IPS DF 6.9 (cell line): ENCODE results near the gene GRAMD4.

Experiments
- DNase-seq: peaks from one replicate; pipeline ENCODE4 v3.0.0-alpha.2; 2013; ENCODE audit warnings: low read depth, low spot score
- H3K27ac ChIP-seq: one replicate; pipeline ENCODE4 v1.5.1; 2013; ENCODE audit warnings: low read length, control low read depth
- H3K27me3 ChIP-seq: 2 replicates; pipeline ENCODE4 v1.6.1; 2013; ENCODE audit warnings: mild to moderate bottlenecking, low read length; ENCODE audit not compliant: control insufficient read depth, insufficient read depth
- H3K36me3 ChIP-seq: 2 replicates; pipeline ENCODE4 v1.6.1; 2013; ENCODE audit warnings: low read length; ENCODE audit not compliant: control insufficient read depth, insufficient read depth
- H3K4me1 ChIP-seq: 2 replicates; pipeline ENCODE4 v1.6.1; 2013; ENCODE audit warnings: low read length; ENCODE audit not compliant: control insufficient read depth, insufficient read depth
- H3K4me3 ChIP-seq: 2 replicates; pipeline ENCODE4 v1.5.1; 2013; ENCODE audit warnings: mild to moderate bottlenecking, low read length
- H3K9me3 ChIP-seq: 2 replicates; pipeline ENCODE4 v1.6.1; 2013; ENCODE audit warnings: low read length, inconsistent platforms; ENCODE audit not compliant: control insufficient read depth, insufficient read depth
- WGBS: extraction: QIAGEN DNeasy Blood & Tissue Kit; methylation state at CpG from one replicate; pipeline ENCODE4 v1.1.7; 2013; ENCODE audit warnings: mixed read lengths, missing lambda C conversion rate; ENCODE audit not compliant: insufficient read length, insufficient coverage; 5-methylcytosine and 5-hydroxymethylcytosine counted together

Gene GRAMD4

DNA sequence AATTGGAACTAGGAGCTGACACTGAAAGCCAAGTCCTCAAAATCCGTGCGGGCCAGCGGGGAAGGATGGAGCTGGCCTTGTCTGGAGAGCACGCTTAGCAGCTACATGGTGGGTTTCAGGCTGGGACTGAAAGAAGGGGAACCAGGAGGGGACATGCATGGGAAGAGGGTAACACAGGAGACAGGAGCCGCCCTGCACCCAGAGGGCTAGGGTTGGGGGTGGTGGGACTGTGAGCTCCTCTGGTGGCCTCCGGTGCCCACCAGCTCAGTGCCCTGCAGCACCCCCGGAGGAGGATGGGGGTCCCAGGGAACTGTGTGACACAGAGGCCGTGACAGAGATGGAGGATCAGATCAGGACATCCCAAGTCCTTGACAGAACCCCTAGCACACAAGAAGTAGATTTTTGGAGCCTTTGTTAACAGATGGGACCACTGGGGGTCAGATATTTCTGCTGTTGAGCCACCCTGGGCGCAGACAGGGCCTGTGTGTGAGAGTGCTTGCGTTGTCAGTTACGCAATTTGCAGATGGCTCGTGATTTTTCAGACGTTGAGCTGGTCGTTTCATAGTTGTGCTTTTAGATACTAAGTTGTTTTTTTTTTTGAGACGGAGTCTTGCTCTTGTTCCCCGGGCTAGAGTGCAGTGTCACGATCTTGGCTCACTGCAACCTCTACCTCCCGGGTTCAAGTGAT, 21.3 kb upstream of the GRAMD4 start:
- Histone ChIP-seq H3K4me1 (no peaks in the 10 kb centered on the region), H3K4me3 (no peak overlapping the region), H3K27ac (no peak overlapping the region), H3K9me3 (no peaks in the 10 kb centered on the region), H3K36me3 (no peaks in the 10 kb centered on the region), H3K27me3 (no peaks in the 10 kb centered on the region)
- WGBS, result no CpG with 5 or more reads among the region's 18 CpGs
- no peak for DNase-seq

DNA sequence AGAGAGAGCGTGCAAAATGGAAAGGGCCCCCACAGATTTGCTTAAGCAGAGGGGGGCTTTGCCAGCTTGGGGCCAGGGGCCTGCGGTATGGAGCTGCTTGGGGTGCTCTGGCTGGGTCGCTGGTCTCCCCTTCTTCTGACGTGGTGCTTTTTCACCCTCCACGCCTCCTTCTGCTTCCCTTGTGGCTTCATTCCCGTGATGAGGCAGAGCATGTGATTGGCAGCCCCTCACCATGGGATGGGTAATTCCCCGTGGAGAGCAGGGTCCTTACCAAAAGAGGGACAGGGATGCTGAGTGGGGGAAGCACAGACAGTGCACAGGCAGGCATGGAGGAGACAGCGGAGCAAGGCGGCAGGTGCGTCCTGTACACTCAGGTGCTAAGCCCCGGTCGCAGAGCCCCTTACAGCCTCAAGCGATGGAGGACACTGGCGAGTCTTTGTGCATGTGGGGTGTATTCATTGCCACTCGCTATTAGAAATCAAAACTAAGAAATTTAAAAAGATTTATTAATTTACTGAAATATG, 19.9 kb upstream of the GRAMD4 start:
- Histone ChIP-seq H3K9me3 (no peaks in the 10 kb centered on the region), H3K36me3 (no peaks in the 10 kb centered on the region), H3K4me1 (peaks cover 3% of the 10 kb centered on the region; the same call in 1 of the 2 replicates), H3K27ac (no peak overlapping the region), H3K27me3 (no peaks in the 10 kb centered on the region), H3K4me3 (no peak overlapping the region)
- whole genome bisulfite sequencing, result no CpG with 5 or more reads among the region's 15 CpGs
- DNase-seq, result no peak

DNA sequence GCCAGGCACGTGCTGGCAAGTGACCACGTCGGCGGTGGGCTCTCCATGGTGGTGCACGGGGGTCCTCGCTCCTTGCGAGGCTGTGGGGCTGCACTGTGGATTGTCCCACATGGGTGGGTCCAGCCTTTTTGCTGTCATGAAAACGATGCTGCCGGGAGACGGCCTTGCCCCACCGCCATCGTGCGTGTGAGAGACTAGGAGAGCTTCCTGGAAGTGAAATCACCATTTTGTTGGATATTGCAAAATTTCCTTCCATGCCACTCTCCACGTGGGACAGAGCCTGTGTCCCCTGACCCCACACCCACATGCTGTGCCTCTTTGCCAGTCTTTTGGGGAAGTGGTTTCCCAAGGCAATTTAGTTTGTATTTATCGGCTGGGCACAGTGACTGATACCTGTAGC, 18.2 kb upstream of the GRAMD4 start:
- Histone ChIP-seq H3K4me1 (peaks cover 3% of the 10 kb centered on the region; the same call in 1 of the 2 replicates), H3K27me3 (no peaks in the 10 kb centered on the region), H3K4me3 (no peak overlapping the region), H3K27ac (no peak overlapping the region), H3K36me3 (no peaks in the 10 kb centered on the region), H3K9me3 (no peaks in the 10 kb centered on the region)
- no peak for DNase-seq
- no CpG with 5 or more reads among the region's 15 CpGs for WGBS

DNA sequence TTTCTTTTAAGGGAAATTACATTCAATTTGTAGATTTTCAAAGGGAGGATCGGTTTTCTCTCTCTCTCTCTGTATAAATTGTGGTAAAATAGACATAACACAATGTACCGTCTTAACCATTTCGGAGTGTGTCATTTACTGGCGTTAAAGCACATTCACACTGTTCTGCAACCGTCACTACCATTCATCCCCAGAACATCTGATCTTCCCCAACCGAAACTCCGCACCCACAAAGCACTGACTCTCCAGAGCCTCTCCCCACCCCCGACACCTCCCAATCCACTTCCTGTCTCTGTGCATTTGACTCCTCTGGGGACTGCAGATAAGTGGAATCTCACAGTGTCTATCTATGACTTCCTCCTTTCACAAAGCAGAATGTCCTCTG, 15.9 kb upstream of the GRAMD4 start:
- H3K27me3 ChIP-seq, result no peaks in the 10 kb centered on the region
- H3K27ac ChIP-seq, result no peak overlapping the region
- no peak for DNase-seq
- no peaks in the 10 kb centered on the region for H3K9me3 ChIP-seq
- no peak overlapping the region for H3K4me3 ChIP-seq
- no peaks in the 10 kb centered on the region for H3K36me3 ChIP-seq
- H3K4me1 ChIP-seq, result peaks cover 3% of the 10 kb centered on the region; the same call in 1 of the 2 replicates
- no CpG with 5 or more reads among the region's 8 CpGs for WGBS

DNA sequence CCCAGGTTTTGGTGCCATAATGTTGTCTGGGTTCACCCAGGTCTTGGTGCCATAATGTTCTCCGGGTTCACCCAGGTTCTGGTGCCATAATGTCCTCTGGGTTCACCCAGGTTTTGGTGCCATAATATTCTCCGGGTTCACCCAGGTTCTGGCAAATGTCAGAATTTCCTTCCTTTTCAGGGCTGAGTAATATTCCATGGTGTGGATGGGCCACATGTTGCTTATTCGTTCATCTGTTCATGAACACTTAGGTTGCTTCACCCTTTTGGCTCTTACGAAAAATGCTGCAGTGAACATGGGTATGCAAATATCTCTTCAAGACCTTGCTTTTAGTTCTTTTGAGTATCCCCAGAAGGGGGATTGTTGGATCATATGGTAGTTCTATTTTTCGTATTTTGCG, 15.1 kb upstream of the GRAMD4 start:
- no peaks in the 10 kb centered on the region for H3K9me3 ChIP-seq
- H3K27ac ChIP-seq, result no peak overlapping the region
- H3K4me1 ChIP-seq, result peaks cover 3% of the 10 kb centered on the region; the same call in 1 of the 2 replicates
- no peak for DNase-seq
- WGBS, result no CpG with 5 or more reads among the region's 6 CpGs
- no peaks in the 10 kb centered on the region for H3K27me3 ChIP-seq
- H3K4me3 ChIP-seq, result no peak overlapping the region
- no peaks in the 10 kb centered on the region for H3K36me3 ChIP-seq

DNA sequence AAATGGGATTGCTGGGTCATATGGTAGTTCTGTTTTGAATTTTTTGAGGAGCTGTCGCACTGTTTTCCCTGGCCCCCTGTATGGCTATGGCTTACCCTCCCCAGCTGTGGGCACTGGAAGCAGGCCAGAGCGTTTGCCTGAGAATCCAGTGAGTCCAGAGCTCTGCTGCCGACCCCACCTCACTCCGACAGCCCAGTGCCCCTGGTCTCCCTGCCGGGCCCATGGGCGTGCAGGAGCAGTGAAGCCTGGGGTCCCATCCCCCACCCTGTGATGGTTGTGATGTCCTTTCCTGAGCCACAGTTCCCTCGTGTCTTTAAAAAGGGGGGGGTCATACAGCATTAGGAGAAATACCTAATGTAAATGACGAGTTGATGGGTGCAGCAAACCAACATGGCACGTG, 13.3 kb upstream of the GRAMD4 start:
- no peaks in the 10 kb centered on the region for H3K9me3 ChIP-seq
- no peaks in the 10 kb centered on the region for H3K36me3 ChIP-seq
- WGBS, result no CpG with 5 or more reads among the region's 9 CpGs
- H3K4me1 ChIP-seq, result peaks cover 3% of the 10 kb centered on the region; the same call in 1 of the 2 replicates
- H3K27me3 ChIP-seq, result no peaks in the 10 kb centered on the region
- no peak for DNase-seq
- H3K27ac ChIP-seq, result no peak overlapping the region
- no peak overlapping the region for H3K4me3 ChIP-seq

DNA sequence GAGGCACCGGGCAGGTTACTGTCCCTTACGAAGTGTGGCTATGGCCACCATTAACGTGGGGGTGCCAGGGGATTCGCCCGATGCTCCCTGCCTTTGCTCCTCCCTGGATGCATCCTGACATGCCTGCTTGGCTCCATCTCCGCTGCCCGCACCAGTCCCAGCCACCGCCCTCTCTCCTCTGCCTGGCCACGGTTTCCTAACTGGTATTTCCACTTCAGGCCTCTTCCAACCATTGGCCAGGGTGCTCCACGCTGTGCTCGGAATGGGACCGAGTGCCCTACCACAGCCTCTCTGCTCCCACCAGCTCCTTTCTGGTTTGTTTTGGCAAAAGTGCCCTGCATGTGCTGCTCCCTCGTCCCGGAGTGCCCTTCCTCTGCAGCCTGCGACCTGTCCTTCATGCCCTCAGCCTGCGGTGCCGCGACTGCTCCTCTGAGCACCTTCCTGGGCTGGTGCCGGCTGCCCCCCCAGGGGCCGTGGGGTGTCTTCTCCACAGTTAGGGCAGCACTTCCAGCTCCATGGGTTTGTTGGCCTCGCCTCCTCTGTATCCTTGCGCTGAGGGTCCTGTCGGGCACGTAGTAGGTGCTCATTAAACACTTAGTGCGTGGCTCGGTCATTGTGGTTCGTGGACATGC, 12.6 kb upstream of the GRAMD4 start:
- Histone ChIP-seq H3K27ac (no peak overlapping the region), H3K9me3 (no peaks in the 10 kb centered on the region)
- no CpG with 5 or more reads among the region's 27 CpGs for WGBS

DNA sequence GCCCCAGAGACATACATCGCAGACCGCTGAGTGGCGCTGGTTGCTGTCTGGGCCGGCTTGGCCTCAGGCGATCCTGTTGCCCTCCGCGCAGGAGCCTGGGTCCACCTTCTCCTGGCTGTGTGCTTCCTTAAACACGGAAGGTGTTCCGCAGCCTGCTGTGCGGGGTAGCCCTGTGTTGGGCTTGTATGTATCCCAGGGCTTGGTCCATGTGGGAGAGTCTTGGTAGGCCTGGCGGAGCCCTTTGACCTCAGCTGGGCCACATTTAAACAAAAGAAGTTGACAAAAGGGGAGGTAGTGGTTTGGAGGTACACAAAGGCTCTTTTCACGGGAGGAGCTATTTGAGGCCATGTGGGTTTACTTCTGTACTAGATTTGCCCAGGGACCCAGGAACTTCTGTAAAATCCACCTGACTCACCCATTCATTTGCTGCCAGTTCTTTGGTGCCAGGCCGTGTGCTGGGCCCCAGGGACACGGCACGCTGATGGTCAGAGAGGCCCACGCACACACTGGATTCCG, 11.0 kb upstream of the GRAMD4 start:
- H3K27me3 ChIP-seq, result no peaks in the 10 kb centered on the region
- H3K9me3 ChIP-seq, result no peaks in the 10 kb centered on the region
- H3K4me3 ChIP-seq, result no peak overlapping the region
- no peak overlapping the region for H3K27ac ChIP-seq
- no peak for DNase-seq
- no peaks in the 10 kb centered on the region for H3K36me3 ChIP-seq
- WGBS, result no CpG with 5 or more reads among the region's 17 CpGs
- H3K4me1 ChIP-seq, result peaks cover 3% of the 10 kb centered on the region

More for the DNA sequence above, 12.6 kb upstream of the GRAMD4 start:
- no peak overlapping the region for H3K4me3 ChIP-seq
- no peak for DNase-seq
- no peaks in the 10 kb centered on the region for H3K36me3 ChIP-seq
- peaks cover 3% of the 10 kb centered on the region; the same call in 1 of the 2 replicates for H3K4me1 ChIP-seq
- no peaks in the 10 kb centered on the region for H3K27me3 ChIP-seq

DNA sequence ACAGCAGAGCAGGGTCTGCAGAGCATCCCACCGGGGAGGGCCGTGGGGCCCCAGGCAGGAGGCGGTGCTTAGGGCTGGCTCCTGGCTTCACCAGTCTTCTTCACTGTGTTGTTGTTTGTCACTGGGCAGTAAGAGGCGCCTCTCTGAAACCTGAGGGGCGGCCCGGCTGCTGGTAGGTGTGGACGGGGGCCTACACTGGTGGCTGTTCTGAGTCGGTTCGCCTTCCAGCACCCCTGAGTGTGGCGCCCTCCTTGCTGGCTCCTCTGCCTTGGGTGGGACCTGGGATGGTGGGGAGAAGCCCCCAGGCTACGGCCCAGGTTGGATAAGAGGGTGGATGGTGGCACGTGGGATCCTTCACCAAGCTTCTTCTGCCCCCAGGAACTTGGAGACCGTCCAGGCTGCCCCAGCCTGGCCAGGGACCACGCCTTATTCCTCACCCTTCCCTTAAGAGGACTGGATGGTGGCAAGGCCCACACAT, 10.4 kb upstream of the GRAMD4 start:
- H3K27ac ChIP-seq, result no peak overlapping the region
- H3K27me3 ChIP-seq, result no peaks in the 10 kb centered on the region
- no peaks in the 10 kb centered on the region for H3K9me3 ChIP-seq
- no peak overlapping the region for H3K4me3 ChIP-seq
- no CpG with 5 or more reads among the region's 14 CpGs for WGBS
- no peak for DNase-seq
- H3K4me1 ChIP-seq, result no peaks in the 10 kb centered on the region; the same call in 1 of the 2 replicates
- H3K36me3 ChIP-seq, result no peaks in the 10 kb centered on the region

DNA sequence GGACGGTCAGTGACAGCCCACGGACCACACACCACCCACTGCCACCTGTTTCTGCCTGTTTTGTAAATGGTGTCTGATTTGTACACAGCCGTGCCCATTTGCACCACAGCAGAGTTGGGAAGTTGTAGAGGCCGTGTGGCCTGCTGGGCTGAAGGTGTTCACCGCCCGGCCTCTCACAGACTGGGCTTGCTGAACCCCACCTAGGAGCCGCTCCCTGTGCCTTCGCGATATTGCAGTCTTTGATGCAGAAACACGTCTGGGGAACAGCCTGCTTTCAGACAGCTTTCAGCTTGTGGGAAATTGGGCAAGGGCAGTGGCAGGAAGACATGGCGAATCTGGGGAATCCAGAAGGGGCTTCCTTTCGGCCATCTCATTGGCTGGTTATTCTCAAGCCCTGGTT, 9.8 kb upstream of the GRAMD4 start:
- H3K9me3 ChIP-seq, result no peaks in the 10 kb centered on the region
- H3K36me3 ChIP-seq, result no peaks in the 10 kb centered on the region
- H3K4me3 ChIP-seq, result no peak overlapping the region
- no peak overlapping the region for H3K27ac ChIP-seq
- H3K27me3 ChIP-seq, result no peaks in the 10 kb centered on the region
- no peak for DNase-seq
- WGBS, result no CpG with 5 or more reads among the region's 12 CpGs
- H3K4me1 ChIP-seq, result no peaks in the 10 kb centered on the region; the same call in 1 of the 2 replicates
